Spinal cord (tissue), 10 donors: Measurements from ENCODE around the gene TMEM176A. TPM values are rescaled to one million over a fixed set of nuclear protein-coding genes. Genes with fewer than 3 reads are reported as not detected.
"Not testable (repeated sequence)": the region's sequence is repeated elsewhere in the genome, so short reads cannot be mapped to it uniquely, and the experiment has no call there.

Experiments used
- DNase-seq, 6 donors: peaks; one replicate each; pipeline versions ENCODE4 v3.0.0 to v3.0.0-alpha.2; 2013 to 2015; ENCODE audit warnings: low spot score in 6 of 6, low read depth in 4 of 6
- H3K27ac ChIP-seq: one replicate; pipeline ENCODE4 v1.5.1; 2013; ENCODE audit warnings: low read depth, low read length, control low read depth
- H3K27me3 ChIP-seq: one replicate; pipeline ENCODE4 v1.6.1; 2013; ENCODE audit warnings: low read length; ENCODE audit not compliant: control insufficient read depth, insufficient read depth
- H3K36me3 ChIP-seq: one replicate; pipeline ENCODE4 v1.6.1; 2013; ENCODE audit warnings: low read length; ENCODE audit not compliant: control insufficient read depth, insufficient read depth
- H3K4me1 ChIP-seq: one replicate; pipeline ENCODE4 v1.6.1; 2013; ENCODE audit warnings: low read length; ENCODE audit not compliant: control insufficient read depth, insufficient read depth
- H3K4me3 ChIP-seq: one replicate; pipeline ENCODE4 v1.5.1; 2013; ENCODE audit warnings: low read depth, low read length, control low read depth
- H3K9me3 ChIP-seq: one replicate; pipeline ENCODE4 v1.6.1; 2013; ENCODE audit warnings: low read length; ENCODE audit not compliant: control insufficient read depth, insufficient read depth
- WGBS: methylation state at CpG from one replicate; pipeline ENCODE4 v1.1.5; 2013; ENCODE audit warnings: missing lambda C conversion rate; ENCODE audit not compliant: insufficient coverage; 5-methylcytosine and 5-hydroxymethylcytosine counted together
- polyA plus RNA-seq, 2 donors: library from polyadenylated mRNA; unstranded; fragments of 120-200 nt; gene quantifications; one replicate each; pipeline ENCODE4 v1.2.1, GENCODE V29; 2013; ENCODE audit not compliant: insufficient read length in 2 of 2
- total RNA-seq, 2 donors: library from RNA; depleted of rRNA in 1 of 2; stranded (reverse); fragments of 120-200 nt in 1 of 2; fragments of >200 nt in 1 of 2; gene quantifications; one replicate each; pipeline versions ENCODE4 v1.2.3 to v1.2.4, GENCODE V29; 2013 to 2014
- donor health status: healthy.

The TMEM176A gene
- total and polyA plus RNA-seq, 4 donors: 13.6 to 24.2 (median 15.9) TPM

GRCh38 chr7:150807616-150808438 lies 7.3 kb downstream of the TMEM176A start:
- H3K4me3 ChIP-seq, H3K27ac ChIP-seq, H3K27me3 ChIP-seq, H3K36me3 ChIP-seq, H3K4me1 ChIP-seq, DNase-seq, H3K9me3 ChIP-seq: not testable (repeated sequence)
- WGBS: 77% methylated on average over 10 of the region's 13 CpGs

- no peaks in the 10 kb centered on the region for H3K4me1 ChIP-seq
- no peak overlapping the region for H3K4me3 ChIP-seq
- DNase-seq: no peak
- WGBS: 46% methylated on average over 5 of the region's 7 CpGs
- H3K9me3 ChIP-seq: peaks cover 4% of the 10 kb centered on the region
- H3K27ac ChIP-seq: no peak overlapping the region
- no peaks in the 10 kb centered on the region for H3K36me3 ChIP-seq
- H3K27me3 ChIP-seq: no peaks in the 10 kb centered on the region
Observed at GRCh38 chr7:150814328-150815001, 13.9 kb downstream of the TMEM176A start.

DNA sequence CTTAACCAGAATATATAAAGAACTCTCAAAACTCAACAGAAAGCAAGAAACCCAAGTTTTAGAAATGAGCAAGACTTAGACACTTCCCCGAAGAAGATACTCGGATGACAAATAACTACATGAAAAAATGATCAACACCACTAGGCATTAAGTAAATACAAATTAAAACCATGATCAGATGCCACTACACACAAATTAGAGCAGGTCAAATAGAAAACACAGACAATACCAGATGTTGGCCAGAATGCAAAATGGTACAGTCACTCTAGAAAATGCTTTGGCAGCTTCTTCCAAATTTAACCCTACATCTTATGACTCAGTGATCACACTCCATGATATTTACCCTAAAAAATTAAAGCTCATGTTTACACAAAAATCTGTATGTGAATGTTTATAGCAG lies 18.4 kb downstream of the TMEM176A start:
- H3K9me3 ChIP-seq: peaks cover 4% of the 10 kb centered on the region
- DNase-seq: no peak
- 100% methylated on average over 2 of the region's 2 CpGs for WGBS
- no peak overlapping the region for H3K4me3 ChIP-seq
- H3K27ac ChIP-seq: no peak overlapping the region
- peaks cover 9% of the 10 kb centered on the region for H3K4me1 ChIP-seq
- H3K27me3 ChIP-seq: no peaks in the 10 kb centered on the region
- H3K36me3 ChIP-seq: no peaks in the 10 kb centered on the region

- Histone ChIP-seq H3K36me3 (peaks cover 4% of the 10 kb centered on the region), H3K27me3 (no peaks in the 10 kb centered on the region), H3K4me1 (peaks cover 9% of the 10 kb centered on the region), H3K4me3 (no peak overlapping the region), H3K9me3 (peaks cover 4% of the 10 kb centered on the region), H3K27ac (no peak overlapping the region)
- WGBS: 68% methylated on average over 4 of the region's 5 CpGs
- DNase-seq: no peak
Observed at GRCh38 chr7:150820148-150820547, 19.6 kb downstream of the TMEM176A start.

DNA sequence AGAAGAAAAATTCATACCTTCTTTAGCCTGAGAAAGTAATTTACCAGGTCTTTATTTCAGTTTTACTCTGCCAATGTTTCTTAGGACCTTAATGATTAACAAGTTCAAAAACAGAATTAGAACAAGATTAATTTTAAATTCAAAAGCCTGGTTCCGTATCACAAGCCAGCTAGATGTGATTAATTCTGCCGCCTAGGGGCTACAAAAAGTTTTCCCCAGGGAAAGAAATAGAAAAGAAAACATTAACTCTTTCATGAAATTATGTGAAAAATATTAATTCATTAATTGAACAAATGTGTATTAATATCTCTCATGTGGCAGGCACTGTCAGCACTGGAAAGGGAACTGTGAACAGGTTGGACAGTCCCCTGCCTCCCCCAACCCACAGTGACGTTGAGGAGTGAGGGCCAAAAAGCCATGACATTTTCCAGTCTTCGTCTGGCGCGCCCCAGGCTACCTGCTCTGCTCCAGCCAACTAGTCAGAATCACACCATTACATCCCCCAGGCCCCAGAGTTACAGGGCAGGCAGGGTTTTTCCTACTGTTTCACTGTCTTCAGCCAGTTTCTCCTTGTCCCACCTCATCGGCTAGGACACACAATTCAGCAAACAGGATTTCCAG lies 20.1 kb downstream of the TMEM176A start:
- 91% methylated on average over 4 of the region's 7 CpGs for WGBS
- no peak for DNase-seq
- Histone ChIP-seq H3K36me3 (peaks cover 4% of the 10 kb centered on the region), H3K27ac (no peak overlapping the region), H3K27me3 (no peaks in the 10 kb centered on the region), H3K9me3 (peaks cover 4% of the 10 kb centered on the region), H3K4me1 (peaks cover 9% of the 10 kb centered on the region), H3K4me3 (no peak overlapping the region)

DNA sequence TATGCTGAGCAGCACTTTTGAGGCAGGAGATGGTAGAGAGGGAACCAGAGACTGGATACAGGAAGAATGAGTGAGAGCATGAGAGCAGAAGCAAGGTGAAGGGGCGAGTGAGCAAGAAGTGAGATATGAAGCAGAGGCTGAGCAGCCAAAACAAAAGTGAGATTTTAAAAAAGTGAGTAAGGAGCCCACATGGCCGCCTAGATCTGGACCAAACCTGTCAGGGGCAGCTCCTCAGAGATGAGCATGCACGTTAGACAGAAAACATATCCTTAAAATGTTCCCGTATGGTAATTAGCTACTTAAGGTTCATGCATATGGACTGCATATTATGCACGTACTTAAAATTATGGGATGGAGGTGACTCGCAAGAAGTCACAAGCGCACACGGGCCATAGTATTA lies 22.5 kb downstream of the TMEM176A start:
- Histone ChIP-seq H3K36me3 (peaks cover 4% of the 10 kb centered on the region), H3K27me3 (no peaks in the 10 kb centered on the region), H3K27ac (no peak overlapping the region), H3K4me1 (peaks cover 9% of the 10 kb centered on the region), H3K4me3 (no peak overlapping the region), H3K9me3 (no peaks in the 10 kb centered on the region)
- 90% methylated on average over 4 of the region's 8 CpGs for WGBS
- DNase-seq: no peak

GRCh38 chr7:150823484-150824126 lies 23.0 kb downstream of the TMEM176A start:
- Histone ChIP-seq H3K4me3 (no peak overlapping the region), H3K9me3 (no peaks in the 10 kb centered on the region), H3K27me3 (no peaks in the 10 kb centered on the region), H3K4me1 (peaks cover 9% of the 10 kb centered on the region), H3K27ac (no peak overlapping the region), H3K36me3 (peaks cover 4% of the 10 kb centered on the region)
- DNase-seq: no peak
- WGBS: 82% methylated on average over 5 of the region's 10 CpGs

DNA sequence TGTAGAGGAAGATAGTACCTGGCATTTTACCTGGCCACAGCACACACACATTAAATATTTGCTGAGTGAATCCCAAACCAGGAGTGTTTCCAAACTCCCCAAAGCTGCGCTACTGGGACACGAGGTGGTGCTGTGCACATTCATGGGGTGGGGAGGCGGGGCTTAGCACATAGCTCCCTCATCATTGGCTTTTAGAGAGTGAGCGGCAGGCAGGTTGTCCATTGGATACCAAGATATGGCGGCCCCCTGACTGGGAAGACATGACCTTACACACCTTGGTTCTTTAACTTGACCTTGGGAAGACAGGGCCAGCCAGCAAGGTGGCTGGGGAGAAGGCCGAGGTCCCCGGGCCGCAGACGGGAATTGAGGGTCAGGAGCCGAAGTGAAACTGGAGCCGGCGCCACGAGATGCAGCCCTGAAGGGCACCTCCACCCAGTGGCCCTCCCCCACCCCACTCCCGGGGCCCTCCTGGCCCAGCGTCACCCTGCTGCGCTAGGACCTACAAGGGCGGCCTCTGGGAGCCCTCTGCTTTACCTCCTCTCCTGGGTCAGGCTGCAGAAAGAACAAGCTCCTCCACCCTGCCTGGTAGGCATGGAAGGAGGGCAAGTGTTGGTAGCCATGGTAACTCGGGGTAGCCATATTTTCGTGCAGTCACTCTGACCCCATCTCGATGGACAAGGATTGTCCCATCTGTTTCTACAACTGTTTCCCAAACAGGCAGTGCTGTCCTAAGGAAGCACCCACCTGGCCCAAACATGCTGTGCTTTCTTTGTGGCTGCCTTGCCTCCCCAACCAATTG lies 24.0 kb downstream of the TMEM176A start:
- peaks cover 9% of the 10 kb centered on the region for H3K4me1 ChIP-seq
- no peaks in the 10 kb centered on the region for H3K9me3 ChIP-seq
- no peak for DNase-seq
- peaks cover 4% of the 10 kb centered on the region for H3K36me3 ChIP-seq
- H3K27ac ChIP-seq: no peak overlapping the region
- no peak overlapping the region for H3K4me3 ChIP-seq
- H3K27me3 ChIP-seq: no peaks in the 10 kb centered on the region
- WGBS: 91% methylated on average over 15 of the region's 20 CpGs
